Right cardiac atrium (tissue), 5 donors: Measurements from ENCODE around the gene RASGEF1C. TPM values are rescaled to one million over a fixed set of nuclear protein-coding genes. Genes with fewer than 3 reads are reported as not detected.
A peak's percentile ranks its signal among the peaks of the same experiment; 100 is the strongest.

Experiments
- ATAC-seq, 2 donors: fragments of 200-7000 bp; cut with Tn5 transposase; one replicate each; pipeline versions ENCODE4 v1.8.0 to v1.9.1; 2020; ENCODE audit warnings: moderate library complexity in 2 of 2, mild to moderate bottlenecking in 1 of 2
- DNase-seq, 3 donors: peaks; one replicate each; pipeline ENCODE4 v3.0.0-alpha.2; 2020
- H3K27ac ChIP-seq: one replicate; pipeline ENCODE4 v1.5.1; 2013; ENCODE audit warnings: mild to moderate bottlenecking, low read length, control low read depth, moderate library complexity
- H3K27me3 ChIP-seq: one replicate; pipeline ENCODE4 v1.6.1; 2013; ENCODE audit not compliant: control insufficient read depth, insufficient read depth
- H3K4me1 ChIP-seq: one replicate; pipeline ENCODE4 v1.6.1; 2013; ENCODE audit warnings: low read length; ENCODE audit not compliant: control insufficient read depth, insufficient read depth
- H3K4me3 ChIP-seq: one replicate; pipeline ENCODE4 v1.5.1; 2013; ENCODE audit warnings: low read length, control low read depth
- H3K9me3 ChIP-seq: one replicate; pipeline ENCODE4 v1.6.1; 2013; ENCODE audit warnings: low read length; ENCODE audit not compliant: control insufficient read depth
- WGBS: extraction: QIAGEN DNeasy Blood & Tissue Kit; methylation state at CpG from one replicate; pipeline ENCODE4 v1.1.7; 2013; 5-methylcytosine and 5-hydroxymethylcytosine counted together
- intact Hi-C, 4 donors: fragments of 100-400 bp; cut with DNase I; formaldehyde crosslinking; loops; one replicate each; pipeline versions ENCODE4 v1.11.0 to v1.14.0; 2022 to 2023
- polyA plus RNA-seq: library from polyadenylated mRNA; stranded (reverse); fragments of 200-250 nt; gene quantifications from one replicate; pipeline ENCODE4 v1.2.3, GENCODE V29; 2013
- total RNA-seq, 4 donors: library from RNA; stranded (reverse); fragmentation: NEBNext Ultra II Directional; extraction: Animal tissue kit (Norgen Biotek cat#: 25700); gene quantifications; one replicate each; pipeline ENCODE4 v1.2.1, GENCODE V29; 2021
- donor health status: healthy with polysubstance abuse.
- donor health status: DM: no; HTN: yes; CAD: no.
- donor health status: DM: no; HTN: no; CAD: no.
- donor health status: DM: no; HTN: yes; CAD: no; lungs with severe emphysema.
- donor health status: DM: yes; HTN: yes; CAD: no.

Gene RASGEF1C
- total and polyA plus RNA-seq, 5 donors: 0.39 to 0.82 (median 0.54) TPM

DNA sequence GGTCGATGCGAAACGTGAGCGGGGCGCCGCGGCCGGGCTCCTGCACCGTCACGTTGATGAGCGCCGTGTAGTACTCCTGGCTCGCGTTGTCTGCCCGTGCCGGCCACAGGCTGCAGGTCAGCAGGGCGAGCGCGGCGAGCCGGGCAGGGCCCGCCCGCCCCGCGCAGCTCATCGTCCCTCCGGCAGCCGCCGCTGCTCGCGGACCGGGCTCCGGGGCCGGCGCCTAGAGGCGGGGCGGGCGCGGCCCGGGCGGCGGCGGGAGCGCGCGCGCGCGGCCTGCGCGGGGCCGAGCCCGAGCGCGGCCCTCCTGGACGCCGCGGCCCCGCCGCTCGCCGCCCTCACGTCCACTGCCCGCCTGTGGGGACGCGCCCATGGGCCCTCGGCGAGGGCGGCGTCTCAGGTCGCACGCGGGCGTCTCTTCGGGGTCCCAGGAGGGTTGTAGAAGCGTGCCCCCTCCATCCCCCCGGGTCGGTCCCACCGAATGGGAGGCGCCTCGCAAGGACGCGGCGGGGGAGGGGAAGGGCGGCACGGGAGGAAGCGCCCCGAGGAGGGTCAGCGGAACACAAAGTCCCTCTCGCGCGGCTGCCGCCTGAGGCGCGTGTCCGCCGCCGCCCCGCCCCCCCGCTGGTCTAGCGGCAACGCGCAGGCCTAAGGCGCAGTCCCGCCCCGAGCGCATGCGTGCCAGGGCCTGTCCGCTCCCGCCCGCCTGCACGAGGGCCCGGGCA, 137.3 kb downstream of the RASGEF1C start, which contains the start of gene RNF130:
Gene RNF130, minus strand, starts transcription at position 229 of the 725 bp plus-strand sequence. Its CDS starts 57 bp downstream, at position 172.
- peak within 1 kb of the TSS; percentile 94 for H3K27ac ChIP-seq
- WGBS: under 1% methylated on average over 113 of the region's 113 CpGs
- H3K9me3 ChIP-seq: no peaks in the 10 kb centered on the region
- peak; percentile 97 to 98 for ATAC-seq
- DNase-seq: peak; percentile 95 to 98 (median 98)
- peak within 1 kb of the TSS; percentile 83 for H3K4me3 ChIP-seq
- H3K4me1 ChIP-seq: peaks cover 5% of the 10 kb centered on the region
- intact Hi-C loops: loop anchor here in 1 of 4 donors (10.0 kb wide), 1 partner anchor 87 kb away; no protein-coding TSS in a partner anchor
- H3K27me3 ChIP-seq: no peaks in the 10 kb centered on the region

- peak overlapping the region; percentile 83 for H3K4me3 ChIP-seq
- H3K4me1 ChIP-seq: peaks cover 5% of the 10 kb centered on the region
- H3K27ac ChIP-seq: peak overlapping the region; percentile 71
- 1% methylated on average over 48 of the region's 48 CpGs for WGBS
- DNase-seq (peak in 2 of 3 donors; percentile 53 to 81), ATAC-seq (peak; percentile 42 to 54)
- H3K9me3 ChIP-seq: no peaks in the 10 kb centered on the region
- no peaks in the 10 kb centered on the region for H3K27me3 ChIP-seq
- intact Hi-C loops: loop anchor here in 1 of 4 donors (10.0 kb wide), 1 partner anchor 86 kb away; no protein-coding TSS in a partner anchor
These were observed 138.1 kb downstream of the RASGEF1C start for GRCh38 chr5:180070756-180071530.

- H3K27ac ChIP-seq: no peak overlapping the region
- H3K9me3 ChIP-seq: no peaks in the 10 kb centered on the region
- H3K4me1 ChIP-seq: peaks cover 5% of the 10 kb centered on the region
- DNase-seq: no peak
- intact Hi-C loops: loop anchor here in 1 of 4 donors (10.0 kb wide), 1 partner anchor 85 kb away; no protein-coding TSS in a partner anchor
- WGBS: 69% methylated on average over 9 of the region's 9 CpGs
- H3K4me3 ChIP-seq: peak overlapping the region; percentile 83
- ATAC-seq: no peak
- no peaks in the 10 kb centered on the region for H3K27me3 ChIP-seq
These were observed 139.3 kb downstream of the RASGEF1C start for GRCh38 chr5:180069589-180070247.

DNA sequence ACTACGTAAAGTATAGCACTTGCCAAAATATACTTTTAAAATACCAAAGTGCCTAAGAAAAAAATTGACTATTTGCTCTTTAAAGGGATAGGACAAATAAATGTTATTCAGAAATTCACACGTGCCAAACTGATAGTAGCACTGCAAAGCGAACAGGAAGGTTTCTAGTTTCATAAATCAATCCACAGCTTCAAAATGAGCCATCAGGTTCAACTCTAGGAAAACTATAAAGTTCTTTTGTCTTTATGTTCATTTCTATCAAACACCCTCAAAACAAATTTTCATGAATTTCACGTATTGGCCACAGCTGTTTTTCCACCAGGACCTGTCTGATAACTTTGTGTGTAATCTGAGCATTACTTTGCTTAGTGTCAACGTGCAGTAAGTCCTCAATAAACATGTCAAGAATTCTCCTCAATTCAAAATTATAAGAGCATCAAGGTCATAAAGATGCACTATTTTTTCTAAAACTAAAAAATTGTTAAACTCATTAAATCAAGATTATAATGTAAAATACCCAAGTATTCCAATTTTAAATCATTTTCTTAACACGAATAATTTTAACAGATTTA, 140.4 kb downstream of the RASGEF1C start:
- Histone ChIP-seq H3K27me3 (no peaks in the 10 kb centered on the region), H3K4me1 (peaks cover 5% of the 10 kb centered on the region), H3K4me3 (no peak overlapping the region), H3K27ac (no peak overlapping the region), H3K9me3 (no peaks in the 10 kb centered on the region)
- intact Hi-C loops: no loop called here
- ATAC-seq (no peak), DNase-seq (no peak)
- 64% methylated on average over 6 of the region's 6 CpGs for WGBS

DNA sequence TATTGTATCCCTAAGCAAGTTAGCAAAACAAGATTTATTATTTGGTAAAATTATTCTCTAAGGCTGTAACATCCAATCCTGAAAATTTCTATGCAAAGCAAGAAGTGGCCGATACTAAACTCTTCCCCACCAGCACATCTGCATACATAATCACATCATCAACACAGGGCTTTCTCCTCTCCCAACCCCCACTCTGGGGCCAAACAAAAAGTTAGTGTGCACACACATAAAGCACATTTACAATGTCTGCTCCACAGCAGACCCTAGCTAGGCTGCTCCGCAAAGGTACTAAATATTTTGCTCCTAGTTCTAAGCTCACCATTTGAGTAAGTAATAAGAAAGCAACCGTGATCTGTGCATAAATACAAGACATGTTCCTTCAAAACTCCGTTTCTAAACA, 141.0 kb downstream of the RASGEF1C start:
- Histone ChIP-seq H3K27ac (no peak overlapping the region), H3K4me1 (peaks cover 5% of the 10 kb centered on the region), H3K27me3 (no peaks in the 10 kb centered on the region), H3K9me3 (no peaks in the 10 kb centered on the region), H3K4me3 (no peak overlapping the region)
- WGBS: 72% methylated on average over 4 of the region's 4 CpGs
- intact Hi-C loops: no loop called here
- no peak for ATAC-seq
- no peak for DNase-seq

GRCh38 chr5:180060192-180060591, 148.8 kb downstream of the RASGEF1C start:
- H3K27ac ChIP-seq: no peak overlapping the region
- ATAC-seq: no peak
- intact Hi-C loops: no loop called here
- 96% methylated on average over 7 of the region's 7 CpGs for WGBS
- H3K27me3 ChIP-seq: no peaks in the 10 kb centered on the region
- H3K9me3 ChIP-seq: no peaks in the 10 kb centered on the region
- no peak overlapping the region for H3K4me3 ChIP-seq
- DNase-seq: no peak
- no peaks in the 10 kb centered on the region for H3K4me1 ChIP-seq

GRCh38 chr5:180059326-180059725, 149.7 kb downstream of the RASGEF1C start:
- WGBS: 81% methylated on average over 6 of the region's 6 CpGs
- intact Hi-C loops: no loop called here
- no peak overlapping the region for H3K4me3 ChIP-seq

GRCh38 chr5:180056153-180056552, 152.9 kb downstream of the RASGEF1C start:
- WGBS: 100% methylated on average over 1 of the region's 1 CpG
- no peak for ATAC-seq
- DNase-seq: no peak
- H3K27me3 ChIP-seq: no peaks in the 10 kb centered on the region
- no peaks in the 10 kb centered on the region for H3K4me1 ChIP-seq
- intact Hi-C loops: no loop called here
- H3K4me3 ChIP-seq: no peak overlapping the region
- H3K27ac ChIP-seq: no peak overlapping the region
- H3K9me3 ChIP-seq: no peaks in the 10 kb centered on the region

More at GRCh38 chr5:180059326-180059725, 149.7 kb downstream of the RASGEF1C start:
- no peaks in the 10 kb centered on the region for H3K9me3 ChIP-seq
- no peaks in the 10 kb centered on the region for H3K27me3 ChIP-seq
- DNase-seq (no peak), ATAC-seq (no peak)
- H3K27ac ChIP-seq: no peak overlapping the region
- no peaks in the 10 kb centered on the region for H3K4me1 ChIP-seq

- 82% methylated on average over 6 of the region's 6 CpGs for WGBS
- DNase-seq: no peak
- Histone ChIP-seq H3K4me3 (no peak overlapping the region), H3K27me3 (no peaks in the 10 kb centered on the region), H3K9me3 (no peaks in the 10 kb centered on the region), H3K27ac (no peak overlapping the region), H3K4me1 (peaks cover 2% of the 10 kb centered on the region)
- intact Hi-C loops: no loop called here
- no peak for ATAC-seq
These were observed 154.8 kb downstream of the RASGEF1C start for GRCh38 chr5:180054226-180054625.

- Histone ChIP-seq H3K27ac (no peak overlapping the region), H3K9me3 (no peaks in the 10 kb centered on the region), H3K4me3 (no peak overlapping the region), H3K27me3 (no peaks in the 10 kb centered on the region), H3K4me1 (peaks cover 4% of the 10 kb centered on the region)
- WGBS: 78% methylated on average over 8 of the region's 8 CpGs
- intact Hi-C loops: no loop called here
- no peak for ATAC-seq
- DNase-seq: no peak
These were observed 155.9 kb downstream of the RASGEF1C start for GRCh38 chr5:180053061-180053602.
